NCI-H2196 (cell line): Measurements from ENCODE around the gene STAT6.
"Not testable (repeated sequence)": the region's sequence is repeated elsewhere in the genome, so short reads cannot be mapped to it uniquely, and the experiment has no call there.

ENCODE experiments used
- DNase-seq: peaks from one replicate; lab custom pipeline; 2025; ENCODE audit not compliant: unreplicated experiment; lab: John Stamatoyannopoulos, UW

The STAT6 gene

GRCh38 chr12:57126561-57126960 lies 15.4 kb upstream of the STAT6 start:
- no peak for DNase-seq

GRCh38 chr12:57126061-57126460 lies 14.9 kb upstream of the STAT6 start:
- DNase-seq = no peak

GRCh38 chr12:57124261-57124877 lies 13.2 kb upstream of the STAT6 start:
- peak; percentile 82 for DNase-seq

- DNase-seq = no peak
Observed at GRCh38 chr12:57123813-57124212, 12.7 kb upstream of the STAT6 start.

- DNase-seq = not testable (repeated sequence)
Observed at GRCh38 chr12:57120718-57121117, 9.6 kb upstream of the STAT6 start.

- DNase-seq = no peak
Observed at GRCh38 chr12:57119294-57120085, 8.3 kb upstream of the STAT6 start.

GRCh38 chr12:57118711-57119271 lies 7.6 kb upstream of the STAT6 start:
- DNase-seq = no peak

- no peak for DNase-seq
Observed at GRCh38 chr12:57116580-57117281, 5.6 kb upstream of the STAT6 start.

- no peak for DNase-seq
Observed at GRCh38 chr12:57112492-57113294, 1.5 kb upstream of the STAT6 start.

GRCh38 chr12:57110104-57111030 lies 795 bp downstream of the STAT6 start:
- no peak for DNase-seq

- no peak for DNase-seq
Observed at GRCh38 chr12:57109207-57110103, 1.7 kb downstream of the STAT6 start.

- no peak for DNase-seq
Observed at GRCh38 chr12:57107456-57108155, 3.6 kb downstream of the STAT6 start.

- no peak for DNase-seq
Observed at GRCh38 chr12:57106021-57106708, 5.0 kb downstream of the STAT6 start.

- no peak for DNase-seq
Observed at GRCh38 chr12:57105011-57105753, 6.0 kb downstream of the STAT6 start.

- DNase-seq = no peak
Observed at GRCh38 chr12:57104292-57104910, 6.8 kb downstream of the STAT6 start.

- no peak for DNase-seq
Observed at GRCh38 chr12:57103856-57104255, 7.3 kb downstream of the STAT6 start.
